Calu3 (cell line): ENCODE data around the gene SIGLEC8. TPM values are rescaled to one million over a fixed set of nuclear protein-coding genes. Genes with fewer than 3 reads are reported as not detected.

Experiments
- BruUV-seq: library from RNA; stranded (reverse); fragments of 400-500 nt; replicated peaks from 2 replicates; lab custom pipeline; 2021; lab: Mats Ljungman, UMichigan
- CTCF ChIA-PET: fragments of 300-600 bp; sonication (Branson Sonifier 250); formaldehyde crosslinking; loops from one replicate; lab custom pipeline; 2022; ENCODE audit warnings: antibody characterized with exemption; lab: Charles Lee
- DNase-seq: peaks from one replicate; pipeline ENCODE4 v3.0.0; 2022
- H3K27ac Mint-ChIP-seq: one replicate; pipeline ENCODE4 v1.8.0; 2022; ENCODE audit warnings: mixed read lengths; ENCODE audit not compliant: unreplicated experiment
- H3K27me3 Mint-ChIP-seq: one replicate; pipeline ENCODE4 v1.8.0; 2022; ENCODE audit warnings: mixed read lengths; ENCODE audit not compliant: unreplicated experiment
- H3K36me3 Mint-ChIP-seq: one replicate; pipeline ENCODE4 v1.8.0; 2022; ENCODE audit warnings: mild to moderate bottlenecking, moderate library complexity, mixed read lengths; ENCODE audit not compliant: insufficient read depth, unreplicated experiment
- H3K4me1 Mint-ChIP-seq: one replicate; pipeline ENCODE4 v1.8.0; 2022; ENCODE audit warnings: mild to moderate bottlenecking, low read depth, mixed read lengths; ENCODE audit not compliant: unreplicated experiment
- H3K4me3 Mint-ChIP-seq: one replicate; pipeline ENCODE4 v1.8.0; 2022; ENCODE audit warnings: mild to moderate bottlenecking, low read depth, moderate library complexity, mixed read lengths; ENCODE audit not compliant: unreplicated experiment
- H3K9me3 Mint-ChIP-seq: one replicate; pipeline ENCODE4 v1.8.0; 2022; ENCODE audit warnings: low read depth, mixed read lengths; ENCODE audit not compliant: unreplicated experiment
- CTCF ChIP-seq: fragments of 200-600 bp; IDR thresholded peaks from one replicate; pipeline ENCODE4 v1.8.0; 2022; ENCODE audit warnings: antibody characterized with exemption; ENCODE audit not compliant: unreplicated experiment
- intact Hi-C: fragments of 100-400 bp; cut with micrococcal nuclease; formaldehyde crosslinking; loops from one replicate; pipeline ENCODE4 v1.10.0; 2022; ENCODE audit not compliant: unreplicated experiment
- total RNA-seq: library from RNA; stranded (reverse); gene quantifications from 2 replicates; pipeline ENCODE4 v1.2.3, GENCODE V29; 2022

The SIGLEC8 gene
- total RNA-seq, 1 experiment from 2014 or later, result not detected

- CTCF ChIA-PET, result no interaction called here
- BruUV-seq, result no TSS peak
- Mint-ChIP-seq H3K36me3 (no peaks in the 10 kb centered on the region), H3K27me3 (peaks cover 69% of the 10 kb centered on the region), H3K4me1 (no peaks in the 10 kb centered on the region), H3K9me3 (no peaks in the 10 kb centered on the region), H3K4me3 (no peak overlapping the region), H3K27ac (no peak overlapping the region)
- TF ChIP-seq CTCF, result no peak
- intact Hi-C loops, result no loop called here
- no peak for DNase-seq
Observed at GRCh38 chr19:51458899-51459505, 748 bp upstream of the SIGLEC8 start.

GRCh38 chr19:51457351-51458013 lies 772 bp downstream of the SIGLEC8 start:
- intact Hi-C loops, result no loop called here
- no peak for TF ChIP-seq CTCF
- Mint-ChIP-seq H3K36me3 (no peaks in the 10 kb centered on the region), H3K27me3 (peaks cover 85% of the 10 kb centered on the region), H3K4me1 (no peaks in the 10 kb centered on the region), H3K9me3 (no peaks in the 10 kb centered on the region), H3K27ac (no peak overlapping the region), H3K4me3 (no peak overlapping the region)
- no TSS peak for BruUV-seq
- no peak for DNase-seq
- CTCF ChIA-PET, result no interaction called here

GRCh38 chr19:51456541-51457290 lies 1.5 kb downstream of the SIGLEC8 start:
- H3K36me3 Mint-ChIP-seq, result no peaks in the 10 kb centered on the region
- CTCF ChIA-PET, result no interaction called here
- peaks cover 89% of the 10 kb centered on the region for H3K27me3 Mint-ChIP-seq
- no peak overlapping the region for H3K27ac Mint-ChIP-seq
- BruUV-seq, result no TSS peak
- no peaks in the 10 kb centered on the region for H3K4me1 Mint-ChIP-seq
- TF ChIP-seq CTCF, result no peak
- H3K4me3 Mint-ChIP-seq, result no peak overlapping the region
- no peak for DNase-seq
- intact Hi-C loops, result no loop called here
- H3K9me3 Mint-ChIP-seq, result no peaks in the 10 kb centered on the region

- Mint-ChIP-seq H3K36me3 (no peaks in the 10 kb centered on the region), H3K27ac (no peak overlapping the region), H3K4me3 (no peak overlapping the region), H3K4me1 (no peaks in the 10 kb centered on the region), H3K27me3 (peaks cover 90% of the 10 kb centered on the region), H3K9me3 (peaks cover 3% of the 10 kb centered on the region)
- DNase-seq, result no peak
- TF ChIP-seq CTCF, result no peak
- BruUV-seq, result no TSS peak
- CTCF ChIA-PET, result no interaction called here
- intact Hi-C loops, result no loop called here
Observed at GRCh38 chr19:51450730-51451307, 7.4 kb downstream of the SIGLEC8 start.
